Measurements from ENCODE around the gene RYR2.

GRCh38 chr1:237227476-237227875, 185.5 kb downstream of the RYR2 start:
- TF ChIP-seq CTCF (IDR thresholded peaks at IDR 0.05 in 2 of 3, conservative IDR thresholded peaks at IDR 0.05 in 1 of 3; ENCODE audit: insufficient read depth in 2 of 3, low read depth in 1 of 3, low read length in 3 of 3): no peak
- no peak for TF ChIP-seq FOS (IDR thresholded peaks at IDR 0.05; ENCODE audit: extremely low read depth, insufficient read length)
- no peak for TF ChIP-seq POLR2G (IDR thresholded peaks at IDR 0.05; ENCODE audit: low read depth, low read length)
- no peak for TF ChIP-seq RBM25 (IDR thresholded peaks at IDR 0.05; ENCODE audit: low read depth, low read length, severe bottlenecking)
- no peak for TF ChIP-seq THRB (CRISPR knock-in tag; conservative IDR thresholded peaks at IDR 0.05)
